ENCODE results near the gene MSN.
A peak's percentile ranks its signal among the peaks of the same experiment; 100 is the strongest.

The MSN gene

DNA sequence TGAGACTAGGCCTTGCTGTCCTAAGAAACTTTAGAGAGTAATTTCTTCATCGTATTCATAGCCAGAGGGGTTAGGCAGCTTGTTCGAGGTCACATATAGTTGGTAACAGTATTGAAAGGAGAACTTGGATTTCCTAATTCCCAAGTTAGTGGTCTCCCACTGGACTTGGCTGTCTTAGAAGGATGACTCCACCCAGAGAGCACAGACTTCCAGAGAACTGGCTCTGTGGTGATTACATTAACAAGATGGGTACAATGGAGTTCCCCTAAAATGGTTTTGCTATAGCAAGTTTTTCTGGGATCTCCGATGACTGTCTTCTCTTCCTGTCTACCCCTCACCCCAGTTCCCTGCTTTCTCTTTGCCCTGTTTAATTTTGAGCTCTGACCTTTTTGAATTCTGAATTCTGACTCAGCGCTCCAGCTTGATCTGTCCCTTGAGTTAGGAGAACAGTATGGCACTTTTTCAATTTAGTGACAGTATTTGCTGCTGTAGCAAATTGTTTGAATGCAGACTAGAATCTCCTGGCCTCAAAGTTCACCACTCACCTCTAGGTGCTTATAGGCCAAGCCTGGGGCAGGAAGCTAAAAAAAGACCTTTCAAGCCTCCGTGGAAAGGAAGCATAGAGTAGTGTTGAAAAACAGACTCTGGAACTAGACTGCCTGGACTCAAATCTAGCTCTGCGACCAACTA, 6.9 kb downstream of the MSN start:
- DNase-seq, result no peak

GRCh38 chrX:65677954-65678469, 10.6 kb downstream of the MSN start:
- DNase-seq, result no peak

- DNase-seq, result no peak
These were observed 11.7 kb downstream of the MSN start for GRCh38 chrX:65679071-65679540.

DNA sequence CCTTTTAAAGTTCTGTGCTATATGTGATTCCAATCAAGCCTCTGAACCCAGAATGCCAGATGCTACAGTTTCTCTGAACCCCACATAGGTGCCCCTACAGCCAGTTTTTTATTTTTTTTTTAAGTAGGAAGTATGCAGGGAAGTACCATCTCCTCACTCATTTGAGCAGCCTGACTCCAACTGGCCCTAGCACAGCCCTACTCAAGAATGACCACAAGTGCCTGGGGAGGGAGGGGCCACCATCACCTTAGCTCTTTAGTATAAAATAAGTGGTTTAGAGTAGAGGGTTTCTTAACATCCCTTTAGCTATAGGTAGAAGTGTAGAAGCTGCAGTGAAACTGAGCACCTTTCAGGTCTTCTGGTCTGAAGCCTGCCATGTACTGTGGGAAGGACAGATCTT, 14.4 kb downstream of the MSN start:
- DNase-seq, result no peak

GRCh38 chrX:65685112-65685511, 17.7 kb downstream of the MSN start:
- DNase-seq, result no peak

DNA sequence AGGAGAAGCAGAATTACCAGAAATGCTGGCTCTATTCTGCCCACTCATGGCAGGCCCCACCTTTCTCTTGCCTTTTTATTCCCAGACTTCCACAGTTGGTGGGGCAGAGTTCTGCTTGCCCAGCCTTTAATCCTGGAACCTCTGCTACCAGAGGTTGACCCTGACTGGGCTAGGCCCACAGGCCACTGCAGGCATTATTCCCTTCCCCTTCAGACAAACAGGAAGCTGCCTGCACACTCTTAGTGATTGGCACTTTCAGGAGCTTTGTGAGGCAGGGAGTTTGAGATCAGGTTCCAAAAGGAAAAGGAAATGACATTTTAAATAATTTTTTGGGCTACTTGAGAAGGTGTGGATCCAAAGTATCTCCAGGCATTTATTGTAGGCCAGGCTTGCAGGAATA, 18.8 kb downstream of the MSN start:
- no peak for DNase-seq

DNA sequence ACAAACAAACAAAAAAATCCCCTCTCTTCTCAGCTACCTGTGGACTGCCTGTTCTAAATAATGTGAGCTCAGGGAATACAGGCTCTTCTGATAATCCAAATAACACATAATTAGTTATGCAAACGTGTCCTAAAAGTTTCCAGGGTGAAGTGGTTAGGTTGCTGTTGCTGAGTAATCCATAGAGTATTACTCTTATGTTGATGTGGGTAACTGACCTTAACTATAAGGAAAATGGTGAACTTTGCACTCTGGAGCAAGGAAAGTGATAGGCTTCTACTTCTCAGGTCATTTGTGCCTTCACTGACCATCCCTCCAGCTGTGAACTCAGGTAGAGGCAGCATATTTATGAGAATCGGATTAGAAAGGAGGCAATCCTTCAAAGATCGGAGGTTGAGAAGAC, 19.9 kb downstream of the MSN start:
- DNase-seq, result no peak

GRCh38 chrX:65688403-65688871, 21.0 kb downstream of the MSN start:
- no peak for DNase-seq

- no peak for DNase-seq
These were observed 21.9 kb downstream of the MSN start for GRCh38 chrX:65689377-65689776.

DNA sequence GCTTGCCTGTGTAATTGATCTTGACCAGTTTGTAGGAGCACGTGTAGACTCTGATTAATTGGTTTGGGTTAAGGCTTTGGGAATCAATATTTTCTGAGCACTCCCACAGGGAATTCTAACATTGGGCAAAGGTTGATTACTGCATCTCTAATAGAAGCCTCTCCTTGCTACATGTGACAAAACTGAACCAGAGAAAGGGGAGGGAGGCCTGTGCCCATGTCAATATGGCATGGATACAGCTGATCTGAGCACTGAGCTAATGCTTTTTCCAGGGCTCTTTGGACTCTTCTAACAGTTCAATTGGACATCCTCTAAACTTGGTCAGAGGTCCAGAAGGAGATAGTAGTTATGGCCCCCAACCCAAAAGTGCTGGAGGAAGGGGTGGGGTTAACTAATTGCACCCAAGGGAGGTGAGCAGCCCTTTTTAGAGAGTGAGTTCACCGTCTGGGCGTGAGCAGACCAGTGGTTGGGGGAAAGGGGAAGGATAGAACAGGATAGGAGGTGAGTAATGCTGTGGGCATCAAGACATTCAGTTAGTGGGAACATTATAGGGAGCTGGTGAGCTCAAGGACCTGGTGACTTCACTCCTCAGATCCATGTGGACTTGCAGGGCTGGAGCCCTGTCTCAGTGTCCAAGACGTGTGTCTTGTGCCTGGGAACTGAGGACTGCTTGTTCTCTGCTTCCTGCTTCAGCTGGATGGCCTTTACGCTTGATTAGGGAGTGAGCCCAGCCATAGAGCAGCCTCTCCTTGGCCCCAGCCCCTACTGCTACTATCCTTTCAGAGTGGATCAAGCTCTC, 22.8 kb downstream of the MSN start:
- no peak for DNase-seq

- DNase-seq, result no peak
These were observed 28.5 kb downstream of the MSN start for GRCh38 chrX:65695849-65696449.

GRCh38 chrX:65696613-65697012, 29.2 kb downstream of the MSN start:
- no peak for DNase-seq

GRCh38 chrX:65697211-65697641, 29.8 kb downstream of the MSN start:
- no peak for DNase-seq

DNA sequence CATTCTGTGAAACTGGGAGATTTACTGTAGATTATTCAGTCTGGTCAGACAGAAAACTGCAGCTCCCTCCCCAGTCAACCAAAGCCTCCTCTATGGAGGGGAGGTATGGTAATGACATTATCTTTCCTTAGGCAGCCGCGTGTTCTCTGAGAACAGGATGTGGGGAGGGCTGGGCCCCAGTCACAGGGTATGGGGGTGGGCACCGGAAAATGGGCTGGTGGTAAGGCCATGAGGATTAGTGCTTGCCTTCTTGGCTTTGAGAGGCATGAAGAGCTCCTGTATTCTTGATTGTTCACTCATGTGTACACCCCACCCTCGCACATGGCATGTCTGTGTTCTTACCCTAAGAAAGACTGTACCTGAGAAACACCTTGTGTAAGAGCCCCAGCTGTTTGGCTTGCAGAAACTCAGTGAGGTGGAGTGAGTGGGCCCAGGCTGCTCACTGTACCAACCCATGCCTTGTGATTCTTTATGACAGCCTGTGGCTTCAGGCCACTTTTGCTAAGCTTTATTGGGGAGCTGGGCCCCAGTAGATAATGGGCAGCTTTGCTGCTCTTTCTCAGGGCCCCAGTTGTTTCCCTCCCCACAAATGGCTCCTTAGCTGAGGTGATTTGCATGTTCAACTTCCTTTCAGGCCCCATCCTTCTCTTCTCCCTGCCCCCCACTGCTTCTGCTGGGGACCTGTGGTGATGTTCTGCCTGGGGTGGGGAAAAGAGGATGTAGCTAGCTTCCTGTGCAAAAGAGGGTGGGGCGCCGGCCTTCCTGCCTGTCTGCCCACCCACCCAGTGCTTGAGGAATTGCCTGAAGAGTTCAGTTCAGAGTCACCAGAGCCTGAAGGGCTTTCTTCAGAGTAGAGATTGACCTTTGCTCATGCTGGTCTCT, 30.7 kb downstream of the MSN start:
- DNase-seq, result peak; percentile 70

DNA sequence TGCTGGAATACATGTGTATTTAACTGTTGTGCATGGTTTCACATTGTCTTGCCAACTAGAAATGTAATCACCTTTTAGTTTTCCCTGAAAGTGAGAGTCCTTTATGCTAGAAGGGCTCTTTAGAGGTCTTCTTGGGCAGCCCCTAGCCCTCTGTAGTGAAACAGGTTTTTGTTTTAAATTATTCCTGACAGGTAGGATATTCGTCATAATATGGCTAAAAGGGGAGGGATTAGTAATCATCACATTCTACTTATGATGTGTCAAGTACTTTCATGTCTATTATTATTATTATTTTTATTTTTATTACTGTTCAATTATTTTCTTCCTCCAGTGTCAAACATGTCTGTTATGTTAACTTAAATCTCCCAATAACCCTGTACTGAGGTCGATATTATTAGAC, 35.5 kb downstream of the MSN start:
- DNase-seq, result no peak

DNA sequence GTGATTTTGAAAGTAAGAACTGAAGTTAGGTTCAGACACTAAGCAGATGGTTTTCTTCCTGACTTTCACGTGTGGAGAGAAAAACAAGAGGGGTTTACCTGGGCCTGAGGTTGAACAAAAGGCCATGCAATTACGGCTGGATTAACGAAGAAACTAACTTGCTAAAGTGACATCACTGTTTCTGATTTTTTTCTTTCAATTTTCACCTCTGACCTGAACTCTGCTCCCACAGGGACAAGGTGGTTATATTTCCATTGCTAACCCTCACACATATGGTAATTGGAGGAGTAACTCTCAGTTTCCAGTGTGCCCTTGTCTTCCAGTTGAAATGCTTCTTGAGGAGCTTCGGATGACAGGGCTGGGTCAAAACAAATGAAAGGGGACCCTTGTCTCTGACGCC, 38.0 kb downstream of the MSN start:
- no peak for DNase-seq

DNA sequence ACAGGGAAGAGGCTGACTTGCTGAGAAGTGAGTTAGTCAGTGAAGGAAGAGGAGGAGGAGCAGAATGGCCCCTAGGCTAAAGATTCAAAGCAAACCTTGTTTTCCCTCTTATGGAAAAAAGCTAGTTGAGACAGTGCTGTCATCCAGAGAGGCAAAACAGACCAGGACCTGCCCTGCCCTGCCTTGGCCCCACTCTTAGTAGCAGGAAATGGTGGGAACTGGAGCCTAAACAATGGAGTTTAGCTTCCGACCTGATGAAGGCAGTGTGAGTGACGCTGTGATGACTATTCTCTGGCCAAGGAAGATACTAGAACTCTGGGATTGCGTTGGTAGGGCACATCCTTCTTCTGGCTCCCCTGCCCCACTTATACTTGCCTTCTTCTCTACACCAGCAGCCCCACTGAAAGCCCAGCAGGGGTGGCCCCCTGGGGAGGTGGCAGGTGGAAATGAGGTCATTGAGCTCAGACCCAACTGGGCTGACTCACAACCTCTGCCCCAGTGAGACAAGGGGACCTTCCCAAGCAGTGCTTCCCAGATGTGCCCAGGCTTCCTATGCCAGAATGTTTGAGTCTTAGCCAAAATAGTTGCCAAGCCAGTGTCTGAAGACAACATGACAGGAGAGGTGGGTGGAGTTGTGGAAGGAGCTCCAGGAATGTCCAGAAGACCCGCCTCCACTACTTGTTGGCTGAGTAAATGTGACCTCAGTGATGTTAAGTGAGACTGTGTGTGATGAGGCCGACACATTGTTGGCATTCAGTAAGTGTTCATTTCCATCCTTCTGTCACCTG, 38.8 kb downstream of the MSN start:
- DNase-seq, result no peak

GRCh38 chrX:65707151-65707550, 39.7 kb downstream of the MSN start:
- no peak for DNase-seq

DNA sequence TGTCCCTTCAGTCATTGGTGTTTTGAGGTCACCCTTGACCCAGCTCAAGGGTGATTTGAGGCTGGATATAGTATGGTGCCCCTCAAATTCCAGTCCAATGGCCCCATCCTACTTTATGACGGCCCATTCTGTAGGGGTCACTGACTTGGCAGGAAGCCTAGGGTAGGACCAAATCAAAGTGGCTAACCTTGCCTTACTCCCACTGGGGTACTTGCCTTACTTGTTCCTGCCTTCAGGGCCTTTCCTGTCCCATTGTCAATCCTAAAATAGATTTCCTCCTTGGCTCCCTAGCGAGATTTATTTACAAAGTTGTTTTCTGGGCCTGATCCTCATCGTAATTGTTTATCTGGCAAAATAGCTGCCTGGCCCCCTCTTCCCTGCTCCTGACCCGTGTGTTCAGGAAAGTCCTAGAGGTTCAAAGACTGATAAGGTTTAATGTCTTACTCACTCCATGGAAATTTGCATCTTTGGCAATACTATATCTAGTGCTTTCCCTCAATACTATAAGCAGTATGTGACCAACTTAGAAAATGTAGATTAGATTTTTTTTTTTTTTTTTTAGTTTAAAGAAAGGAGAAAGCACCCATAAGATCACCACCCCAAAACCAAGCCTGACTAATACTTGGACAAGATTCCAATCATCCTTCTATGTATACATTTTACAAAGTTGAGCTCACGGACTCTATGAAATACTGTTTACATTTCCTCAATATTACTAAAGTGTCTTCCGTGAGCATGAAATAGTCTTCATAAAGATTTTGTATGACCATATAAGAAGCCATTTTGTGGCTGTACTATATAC, 44.8 kb downstream of the MSN start:
- no peak for DNase-seq

GRCh38 chrX:65718538-65718937, 51.1 kb downstream of the MSN start:
- no peak for DNase-seq

Data from KG1 (cell line).